Hepatocyte (in vitro differentiated cells): ENCODE measurements around the gene CD44. TPM values are rescaled to one million over a fixed set of nuclear protein-coding genes. Genes with fewer than 3 reads are reported as not detected.

Experiments
- DNase-seq: peaks from one replicate; pipeline ENCODE4 v3.0.0-alpha.2; 2016; ENCODE audit warnings: low spot score
- H2AFZ ChIP-seq: fragments of 200-600 bp; sonication (generic); 2 replicates; pipeline ENCODE4 v1.6.0; 2016; ENCODE audit warnings: antibody characterized with exemption, mild to moderate bottlenecking
- H3K27ac ChIP-seq: fragments of 200-600 bp; sonication (generic); 2 replicates; pipeline ENCODE4 v1.5.1; 2016; ENCODE audit warnings: mild to moderate bottlenecking
- H3K27me3 ChIP-seq: fragments of 200-600 bp; sonication (generic); 2 replicates; pipeline ENCODE4 v1.6.1; 2016
- H3K36me3 ChIP-seq: fragments of 200-600 bp; sonication (generic); replicated peaks from 2 replicates; pipeline ENCODE4 v1.5.1; 2016; ENCODE audit warnings: low read depth; ENCODE audit not compliant: insufficient read depth
- H3K4me1 ChIP-seq: fragments of 200-600 bp; sonication (generic); 2 replicates; pipeline ENCODE4 v1.5.1; 2016; ENCODE audit warnings: mild to moderate bottlenecking, moderate library complexity; ENCODE audit not compliant: insufficient read depth
- H3K4me2 ChIP-seq: fragments of 200-600 bp; sonication (generic); 2 replicates; pipeline ENCODE4 v1.6.0; 2016
- H3K4me3 ChIP-seq: fragments of 200-600 bp; sonication (generic); 2 replicates; pipeline ENCODE4 v1.5.1; 2016; ENCODE audit warnings: mild to moderate bottlenecking
- H3K79me2 ChIP-seq: fragments of 200-600 bp; sonication (generic); 2 replicates; pipeline ENCODE4 v1.6.0; 2017; ENCODE audit warnings: mild to moderate bottlenecking
- H3K9me2 ChIP-seq: fragments of 200-600 bp; sonication (generic); replicated peaks from 2 replicates; pipeline ENCODE4 v1.6.0; 2017; ENCODE audit warnings: mild to moderate bottlenecking; ENCODE audit not compliant: insufficient read depth
- H3K9me3 ChIP-seq: fragments of 200-600 bp; sonication (generic); 2 replicates; pipeline ENCODE4 v1.5.1; 2016; ENCODE audit warnings: low read depth, mild to moderate bottlenecking
- H4K20me1 ChIP-seq: fragments of 200-600 bp; sonication (generic); 2 replicates; pipeline ENCODE4 v1.6.0; 2016; ENCODE audit warnings: mild to moderate bottlenecking; ENCODE audit not compliant: insufficient read depth, poor library complexity, severe bottlenecking
- EZH2 ChIP-seq: fragments of 200-600 bp; sonication (generic); IDR thresholded peaks from 2 replicates; pipeline ENCODE4 v1.6.1; 2016; ENCODE audit warnings: antibody characterized with exemption, mild to moderate bottlenecking, borderline replicate concordance
- EZH2phosphoT487 ChIP-seq: fragments of 200-600 bp; sonication (generic); IDR thresholded peaks from one replicate; pipeline ENCODE4 v1.6.1; 2018; ENCODE audit warnings: antibody characterized with exemption, mild to moderate bottlenecking, low read depth, moderate library complexity; ENCODE audit not compliant: unreplicated experiment, severe bottlenecking
- WGBS: methylation state at CpG from one replicate; pipeline ENCODE4 v1.1.6; 2016; ENCODE audit warnings: low lambda C conversion rate; ENCODE audit errors: missing lambda C conversion rate; 5-methylcytosine and 5-hydroxymethylcytosine counted together
- polyA plus RNA-seq: library from polyadenylated mRNA; unstranded; fragments of >200 nt; fragmentation: Nextera tagmentation; extraction: Ambion mirVana; gene quantifications from 2 replicates; pipeline ENCODE4 v1.2.1, GENCODE V29; 2016
- total RNA-seq: library from RNA; depleted of rRNA; stranded (reverse); fragments of >200 nt; gene quantifications from 2 replicates; pipeline ENCODE4 v1.2.3, GENCODE V29; 2014
- TF ChIP-seq, protein P1 (sequence below): fragments of 200-600 bp; sonication (generic); IDR thresholded peaks from 2 replicates; pipeline ENCODE4 v1.5.1; 2016; ENCODE audit warnings: antibody characterized with exemption, mild to moderate bottlenecking; ENCODE audit not compliant: poor library complexity

The CD44 gene
- total and polyA plus RNA-seq, 2 experiments from 2014 or later, result 17.5 to 29.5 TPM

DNA sequence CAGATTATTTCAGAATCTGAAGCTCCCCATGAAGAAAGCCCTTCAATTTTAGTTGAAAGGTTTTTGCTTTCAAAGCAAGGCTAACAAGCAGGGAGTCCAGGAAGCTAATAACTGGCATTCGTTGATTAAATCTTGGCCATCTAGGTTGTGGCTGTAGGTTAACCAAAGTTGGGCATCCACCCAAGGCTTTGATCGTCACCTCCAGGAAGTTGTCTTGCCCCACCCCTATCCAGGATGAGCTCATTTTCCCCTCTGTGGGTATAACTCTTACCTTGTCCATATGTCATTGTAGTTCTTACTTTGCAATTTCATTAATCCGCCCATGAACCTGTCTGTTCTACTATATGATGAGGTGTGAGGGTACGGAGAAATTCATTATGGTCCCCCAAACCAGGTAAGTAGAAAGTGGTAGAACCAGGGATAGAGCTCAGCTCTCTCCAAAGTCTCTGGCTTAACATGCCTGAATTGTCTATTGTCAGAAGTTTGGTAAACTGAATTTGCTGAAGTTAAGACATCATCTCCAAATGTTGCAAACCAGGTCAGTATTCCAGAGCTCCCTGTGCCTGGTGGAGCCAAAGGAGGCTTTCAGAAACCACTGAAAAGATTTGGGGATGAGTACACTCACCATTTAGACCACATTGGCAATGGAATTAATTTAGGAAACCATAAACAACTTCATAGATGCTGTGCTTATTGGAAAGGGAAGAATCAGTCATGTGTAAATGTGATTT, 97.1 kb downstream of the CD44 start:
- Histone ChIP-seq H3K4me1 (no peaks in the 10 kb centered on the region), H3K4me3 (no peak overlapping the region), H3K27me3 (no peaks in the 10 kb centered on the region), H3K9me2 (no peaks in the 10 kb centered on the region), H3K4me2 (no peak overlapping the region), H2AFZ (no peak overlapping the region), H4K20me1 (no peaks in the 10 kb centered on the region), H3K36me3 (no peaks in the 10 kb centered on the region), H3K9me3 (no peaks in the 10 kb centered on the region), H3K27ac (no peak overlapping the region), H3K79me2 (no peaks in the 10 kb centered on the region)
- no peak for DNase-seq
- TF ChIP-seq, protein P1, sequence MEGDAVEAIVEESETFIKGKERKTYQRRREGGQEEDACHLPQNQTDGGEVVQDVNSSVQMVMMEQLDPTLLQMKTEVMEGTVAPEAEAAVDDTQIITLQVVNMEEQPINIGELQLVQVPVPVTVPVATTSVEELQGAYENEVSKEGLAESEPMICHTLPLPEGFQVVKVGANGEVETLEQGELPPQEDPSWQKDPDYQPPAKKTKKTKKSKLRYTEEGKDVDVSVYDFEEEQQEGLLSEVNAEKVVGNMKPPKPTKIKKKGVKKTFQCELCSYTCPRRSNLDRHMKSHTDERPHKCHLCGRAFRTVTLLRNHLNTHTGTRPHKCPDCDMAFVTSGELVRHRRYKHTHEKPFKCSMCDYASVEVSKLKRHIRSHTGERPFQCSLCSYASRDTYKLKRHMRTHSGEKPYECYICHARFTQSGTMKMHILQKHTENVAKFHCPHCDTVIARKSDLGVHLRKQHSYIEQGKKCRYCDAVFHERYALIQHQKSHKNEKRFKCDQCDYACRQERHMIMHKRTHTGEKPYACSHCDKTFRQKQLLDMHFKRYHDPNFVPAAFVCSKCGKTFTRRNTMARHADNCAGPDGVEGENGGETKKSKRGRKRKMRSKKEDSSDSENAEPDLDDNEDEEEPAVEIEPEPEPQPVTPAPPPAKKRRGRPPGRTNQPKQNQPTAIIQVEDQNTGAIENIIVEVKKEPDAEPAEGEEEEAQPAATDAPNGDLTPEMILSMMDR, result no peak
- WGBS, result 96% methylated on average over 4 of the region's 4 CpGs

DNA sequence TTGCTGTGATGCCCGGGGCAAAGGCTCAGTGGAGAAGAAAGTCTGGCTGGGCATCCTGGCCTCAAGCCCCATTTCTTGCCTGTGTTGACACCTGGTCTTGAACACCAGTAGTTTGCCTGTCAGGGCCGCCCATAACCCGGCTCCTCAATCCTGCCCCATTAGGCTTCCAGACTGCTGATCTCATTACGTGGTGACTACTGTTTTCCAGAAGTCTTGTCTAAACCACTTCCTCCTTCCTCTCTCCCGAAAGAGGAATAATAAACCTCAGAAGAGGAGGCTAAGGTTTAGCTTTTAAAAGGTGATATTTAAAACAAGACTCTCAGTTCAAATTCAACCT, 97.7 kb downstream of the CD44 start:
- H3K4me2 ChIP-seq, result no peak overlapping the region

DNA sequence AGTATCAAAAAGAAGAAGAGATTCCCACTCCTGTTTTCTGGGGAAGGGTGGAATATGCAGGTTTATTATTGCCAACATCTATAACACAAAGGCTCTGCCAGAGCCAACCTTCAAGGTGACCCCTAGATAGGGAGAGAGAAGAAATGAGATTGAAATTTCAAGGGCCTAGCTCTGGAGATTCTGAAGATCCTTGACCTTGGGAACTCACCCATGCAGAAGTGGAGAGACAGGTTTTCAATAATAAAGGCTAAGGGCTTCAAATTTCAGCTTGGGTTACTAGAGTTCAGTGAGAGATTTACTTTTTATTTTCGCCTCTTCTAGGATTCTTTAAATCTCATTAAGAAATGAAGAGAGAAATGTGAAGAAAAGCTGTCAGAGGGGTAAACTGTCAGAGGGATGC, 98.4 kb downstream of the CD44 start:
- Histone ChIP-seq H4K20me1 (no peaks in the 10 kb centered on the region), H3K27me3 (no peaks in the 10 kb centered on the region), H3K9me3 (no peaks in the 10 kb centered on the region), H3K36me3 (no peaks in the 10 kb centered on the region), H3K79me2 (no peaks in the 10 kb centered on the region), H3K4me1 (no peaks in the 10 kb centered on the region), H3K9me2 (no peaks in the 10 kb centered on the region), H3K27ac (no peak overlapping the region), H2AFZ (no peak overlapping the region), H3K4me3 (no peak overlapping the region), H3K4me2 (no peak overlapping the region)
- 80% methylated on average over 1 of the region's 1 CpG for WGBS
- no peak for DNase-seq
- TF ChIP-seq EZH2, result no peak
- no peak for TF ChIP-seq EZH2phosphoT487
- TF ChIP-seq, protein P1, result no peak

More for the DNA sequence above, 97.7 kb downstream of the CD44 start:
- Histone ChIP-seq H4K20me1 (no peaks in the 10 kb centered on the region), H3K27ac (no peak overlapping the region), H3K4me3 (no peak overlapping the region), H3K79me2 (no peaks in the 10 kb centered on the region), H3K9me3 (no peaks in the 10 kb centered on the region), H3K4me1 (no peaks in the 10 kb centered on the region), H2AFZ (no peak overlapping the region), H3K36me3 (no peaks in the 10 kb centered on the region), H3K9me2 (no peaks in the 10 kb centered on the region), H3K27me3 (no peaks in the 10 kb centered on the region)
- DNase-seq, result no peak
- WGBS, result 75% methylated on average over 5 of the region's 5 CpGs
- TF ChIP-seq, protein P1, result no peak
- TF ChIP-seq EZH2, result no peak
- TF ChIP-seq EZH2phosphoT487, result no peak
